Hepatocyte (in vitro differentiated cells): ENCODE measurements around the gene SSC4D. TPM values are rescaled to one million over a fixed set of nuclear protein-coding genes. Genes with fewer than 3 reads are reported as not detected.

ENCODE experiments used
- DNase-seq: peaks from one replicate; pipeline ENCODE4 v3.0.0-alpha.2; 2016; ENCODE audit warnings: low spot score
- H2AFZ ChIP-seq: fragments of 200-600 bp; sonication (generic); 2 replicates; pipeline ENCODE4 v1.6.0; 2016; ENCODE audit warnings: antibody characterized with exemption, mild to moderate bottlenecking
- H3K27ac ChIP-seq: fragments of 200-600 bp; sonication (generic); 2 replicates; pipeline ENCODE4 v1.5.1; 2016; ENCODE audit warnings: mild to moderate bottlenecking
- H3K27me3 ChIP-seq: fragments of 200-600 bp; sonication (generic); 2 replicates; pipeline ENCODE4 v1.6.1; 2016
- H3K36me3 ChIP-seq: fragments of 200-600 bp; sonication (generic); replicated peaks from 2 replicates; pipeline ENCODE4 v1.5.1; 2016; ENCODE audit warnings: low read depth; ENCODE audit not compliant: insufficient read depth
- H3K4me1 ChIP-seq: fragments of 200-600 bp; sonication (generic); 2 replicates; pipeline ENCODE4 v1.5.1; 2016; ENCODE audit warnings: mild to moderate bottlenecking, moderate library complexity; ENCODE audit not compliant: insufficient read depth
- H3K4me2 ChIP-seq: fragments of 200-600 bp; sonication (generic); 2 replicates; pipeline ENCODE4 v1.6.0; 2016
- H3K4me3 ChIP-seq: fragments of 200-600 bp; sonication (generic); 2 replicates; pipeline ENCODE4 v1.5.1; 2016; ENCODE audit warnings: mild to moderate bottlenecking
- H3K79me2 ChIP-seq: fragments of 200-600 bp; sonication (generic); 2 replicates; pipeline ENCODE4 v1.6.0; 2017; ENCODE audit warnings: mild to moderate bottlenecking
- H3K9me2 ChIP-seq: fragments of 200-600 bp; sonication (generic); replicated peaks from 2 replicates; pipeline ENCODE4 v1.6.0; 2017; ENCODE audit warnings: mild to moderate bottlenecking; ENCODE audit not compliant: insufficient read depth
- H3K9me3 ChIP-seq: fragments of 200-600 bp; sonication (generic); 2 replicates; pipeline ENCODE4 v1.5.1; 2016; ENCODE audit warnings: low read depth, mild to moderate bottlenecking
- H4K20me1 ChIP-seq: fragments of 200-600 bp; sonication (generic); 2 replicates; pipeline ENCODE4 v1.6.0; 2016; ENCODE audit warnings: mild to moderate bottlenecking; ENCODE audit not compliant: insufficient read depth, poor library complexity, severe bottlenecking
- EZH2 ChIP-seq: fragments of 200-600 bp; sonication (generic); IDR thresholded peaks from 2 replicates; pipeline ENCODE4 v1.6.1; 2016; ENCODE audit warnings: antibody characterized with exemption, mild to moderate bottlenecking, borderline replicate concordance
- EZH2phosphoT487 ChIP-seq: fragments of 200-600 bp; sonication (generic); IDR thresholded peaks from one replicate; pipeline ENCODE4 v1.6.1; 2018; ENCODE audit warnings: antibody characterized with exemption, mild to moderate bottlenecking, low read depth, moderate library complexity; ENCODE audit not compliant: unreplicated experiment, severe bottlenecking
- WGBS: methylation state at CpG from one replicate; pipeline ENCODE4 v1.1.6; 2016; ENCODE audit warnings: low lambda C conversion rate; ENCODE audit errors: missing lambda C conversion rate; 5-methylcytosine and 5-hydroxymethylcytosine counted together
- polyA plus RNA-seq: library from polyadenylated mRNA; unstranded; fragments of >200 nt; fragmentation: Nextera tagmentation; extraction: Ambion mirVana; gene quantifications from 2 replicates; pipeline ENCODE4 v1.2.1, GENCODE V29; 2016
- total RNA-seq: library from RNA; depleted of rRNA; stranded (reverse); fragments of >200 nt; gene quantifications from 2 replicates; pipeline ENCODE4 v1.2.3, GENCODE V29; 2014
- TF ChIP-seq, protein P1 (sequence below): fragments of 200-600 bp; sonication (generic); IDR thresholded peaks from 2 replicates; pipeline ENCODE4 v1.5.1; 2016; ENCODE audit warnings: antibody characterized with exemption, mild to moderate bottlenecking; ENCODE audit not compliant: poor library complexity

Gene SSC4D
- total and polyA plus RNA-seq, 2 experiments from 2014 or later, result 9.7 to 14.5 TPM

DNA sequence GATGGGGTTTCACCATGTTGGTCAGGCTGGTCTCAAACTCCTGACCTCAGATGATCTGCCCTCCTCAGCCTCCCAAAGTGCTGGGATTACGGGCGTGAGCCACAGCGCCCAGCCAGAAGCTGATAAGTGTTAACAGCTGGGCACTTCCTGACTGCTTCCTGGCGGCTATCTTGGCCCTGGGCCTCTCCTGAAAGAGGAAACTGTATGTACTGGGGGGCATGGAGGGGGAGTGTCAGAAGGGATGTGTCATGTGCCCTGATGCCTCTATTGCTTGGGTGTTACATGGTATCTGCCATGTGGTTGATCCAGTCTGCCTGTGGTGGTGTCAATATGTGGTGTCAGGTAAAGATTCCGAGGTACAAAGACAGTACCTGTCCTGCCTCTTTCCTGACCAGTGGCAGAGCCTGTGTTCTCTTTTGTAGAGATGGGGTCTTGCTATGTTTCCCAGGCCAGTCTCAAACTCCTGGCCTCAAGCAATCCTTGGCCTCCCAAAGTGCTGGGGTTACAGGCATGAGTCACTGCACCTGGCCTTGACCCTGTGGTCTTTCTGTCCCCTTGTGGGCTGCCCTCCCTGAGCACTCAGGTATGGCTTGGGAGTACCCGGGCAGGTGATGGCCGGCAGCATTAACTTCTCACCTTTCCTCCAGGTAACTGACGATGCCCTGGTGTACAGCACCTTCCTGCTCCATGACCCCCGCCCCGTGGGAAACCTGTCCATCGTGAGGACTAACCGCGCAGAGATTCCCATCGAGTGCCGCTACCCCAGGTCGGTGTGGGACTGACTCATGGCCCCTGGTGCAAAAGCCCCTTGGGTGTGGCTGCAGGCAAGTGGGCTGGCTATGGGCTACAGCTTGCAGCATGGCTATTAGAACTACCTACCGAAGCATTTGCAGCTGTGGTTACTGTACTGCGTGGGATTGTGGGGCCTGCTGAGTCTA lies 19.6 kb upstream of the SSC4D start:
- no peaks in the 10 kb centered on the region for H3K36me3 ChIP-seq
- TF ChIP-seq, protein P1, sequence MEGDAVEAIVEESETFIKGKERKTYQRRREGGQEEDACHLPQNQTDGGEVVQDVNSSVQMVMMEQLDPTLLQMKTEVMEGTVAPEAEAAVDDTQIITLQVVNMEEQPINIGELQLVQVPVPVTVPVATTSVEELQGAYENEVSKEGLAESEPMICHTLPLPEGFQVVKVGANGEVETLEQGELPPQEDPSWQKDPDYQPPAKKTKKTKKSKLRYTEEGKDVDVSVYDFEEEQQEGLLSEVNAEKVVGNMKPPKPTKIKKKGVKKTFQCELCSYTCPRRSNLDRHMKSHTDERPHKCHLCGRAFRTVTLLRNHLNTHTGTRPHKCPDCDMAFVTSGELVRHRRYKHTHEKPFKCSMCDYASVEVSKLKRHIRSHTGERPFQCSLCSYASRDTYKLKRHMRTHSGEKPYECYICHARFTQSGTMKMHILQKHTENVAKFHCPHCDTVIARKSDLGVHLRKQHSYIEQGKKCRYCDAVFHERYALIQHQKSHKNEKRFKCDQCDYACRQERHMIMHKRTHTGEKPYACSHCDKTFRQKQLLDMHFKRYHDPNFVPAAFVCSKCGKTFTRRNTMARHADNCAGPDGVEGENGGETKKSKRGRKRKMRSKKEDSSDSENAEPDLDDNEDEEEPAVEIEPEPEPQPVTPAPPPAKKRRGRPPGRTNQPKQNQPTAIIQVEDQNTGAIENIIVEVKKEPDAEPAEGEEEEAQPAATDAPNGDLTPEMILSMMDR, result no peak
- TF ChIP-seq EZH2, result no peak
- TF ChIP-seq EZH2phosphoT487, result no peak
- H3K4me2 ChIP-seq, result no peak overlapping the region
- no peak overlapping the region for H3K27ac ChIP-seq
- no peak overlapping the region for H3K4me3 ChIP-seq
- H4K20me1 ChIP-seq, result no peaks in the 10 kb centered on the region
- H3K9me2 ChIP-seq, result no peaks in the 10 kb centered on the region
- no peaks in the 10 kb centered on the region for H3K9me3 ChIP-seq
- no peaks in the 10 kb centered on the region for H3K79me2 ChIP-seq
- DNase-seq, result no peak
- WGBS, result 85% methylated on average over 18 of the region's 18 CpGs
- no peaks in the 10 kb centered on the region for H3K4me1 ChIP-seq
- H2AFZ ChIP-seq, result no peak overlapping the region
- no peaks in the 10 kb centered on the region for H3K27me3 ChIP-seq

DNA sequence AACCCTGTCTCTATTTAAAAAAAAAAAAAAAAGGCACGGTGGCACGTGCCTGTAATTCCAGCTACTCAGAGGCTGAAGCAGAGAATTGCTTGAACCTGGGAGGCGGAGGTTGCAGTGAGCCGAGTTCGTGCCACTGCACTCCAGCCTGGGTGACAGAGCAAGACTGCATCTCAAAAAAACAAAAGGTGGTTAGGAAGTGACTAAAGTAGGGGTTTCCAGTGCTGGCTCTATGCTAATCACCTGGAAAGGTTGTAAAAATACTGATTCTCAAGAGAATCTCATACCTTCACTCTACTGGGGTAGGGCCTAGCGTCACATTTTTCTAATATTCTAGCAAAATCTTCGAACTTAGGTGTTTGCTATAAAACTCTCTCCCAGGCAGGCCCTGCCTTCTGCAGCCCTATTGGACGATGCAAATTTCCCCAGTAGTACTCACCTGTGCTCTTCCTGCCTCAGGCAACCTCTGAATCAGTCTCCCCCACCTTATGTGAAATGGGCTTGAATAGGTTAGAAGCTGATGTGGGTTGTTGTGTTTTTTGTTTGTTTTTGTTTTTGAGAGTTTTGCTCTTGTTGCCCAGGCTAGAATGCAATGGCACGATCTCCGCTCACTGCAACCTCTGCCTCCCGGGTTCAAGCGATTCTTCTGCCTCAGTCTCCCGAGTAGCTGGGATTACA lies 18.8 kb upstream of the SSC4D start:
- H3K4me2 ChIP-seq, result no peak overlapping the region
- no peak overlapping the region for H3K27ac ChIP-seq
- no peak for DNase-seq
- H3K9me2 ChIP-seq, result no peaks in the 10 kb centered on the region
- H3K4me3 ChIP-seq, result no peak overlapping the region
- no peak overlapping the region for H2AFZ ChIP-seq
- 92% methylated on average over 13 of the region's 13 CpGs for WGBS
- H4K20me1 ChIP-seq, result no peaks in the 10 kb centered on the region
- no peaks in the 10 kb centered on the region for H3K27me3 ChIP-seq
- no peaks in the 10 kb centered on the region for H3K36me3 ChIP-seq
- TF ChIP-seq EZH2phosphoT487 (no peak), EZH2 (no peak)
- TF ChIP-seq, protein P1, result no peak
- no peaks in the 10 kb centered on the region for H3K9me3 ChIP-seq
- H3K4me1 ChIP-seq, result no peaks in the 10 kb centered on the region
- H3K79me2 ChIP-seq, result no peaks in the 10 kb centered on the region

DNA sequence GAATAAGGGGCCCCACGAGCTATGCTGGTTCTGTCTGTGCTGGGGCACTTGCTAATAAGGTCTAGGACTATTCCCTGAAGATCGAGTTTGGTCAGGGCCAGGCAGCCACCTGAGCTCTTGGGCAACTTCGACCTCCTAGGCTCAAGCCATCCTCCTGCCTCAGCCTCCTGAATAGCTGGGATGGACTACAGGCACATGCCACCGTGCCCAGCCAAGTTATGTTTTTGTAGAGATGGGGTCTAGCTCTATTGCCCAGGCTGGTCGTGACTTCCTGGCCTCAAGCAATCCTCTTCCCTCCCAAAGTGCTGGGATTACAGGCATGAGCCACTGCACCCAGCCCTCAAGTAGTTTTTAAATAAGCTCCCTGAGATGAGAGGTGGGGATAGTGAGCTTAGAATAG lies 18.1 kb upstream of the SSC4D start:
- Histone ChIP-seq H3K79me2 (no peaks in the 10 kb centered on the region), H3K4me2 (no peak overlapping the region), H3K9me2 (no peaks in the 10 kb centered on the region), H3K4me3 (no peak overlapping the region), H4K20me1 (no peaks in the 10 kb centered on the region), H3K9me3 (no peaks in the 10 kb centered on the region), H2AFZ (no peak overlapping the region), H3K36me3 (no peaks in the 10 kb centered on the region), H3K27me3 (no peaks in the 10 kb centered on the region), H3K27ac (no peak overlapping the region), H3K4me1 (no peaks in the 10 kb centered on the region)
- TF ChIP-seq, protein P1, result no peak
- no peak for TF ChIP-seq EZH2
- no peak for TF ChIP-seq EZH2phosphoT487
- 84% methylated on average over 5 of the region's 5 CpGs for whole genome bisulfite sequencing
- DNase-seq, result no peak
